Suppressor macrophage treated with lipopolysaccharide for 1 hour (primary cell): ENCODE measurements around the gene KDM6A.
"Not testable (repeated sequence)": the region's sequence is repeated elsewhere in the genome, so short reads cannot be mapped to it uniquely, and the experiment has no call there.

Experiments
- DNase-seq, 3 donors: peaks; one replicate each; pipeline ENCODE4 v3.0.0-alpha.2; 2020 to 2022

Gene KDM6A

DNA sequence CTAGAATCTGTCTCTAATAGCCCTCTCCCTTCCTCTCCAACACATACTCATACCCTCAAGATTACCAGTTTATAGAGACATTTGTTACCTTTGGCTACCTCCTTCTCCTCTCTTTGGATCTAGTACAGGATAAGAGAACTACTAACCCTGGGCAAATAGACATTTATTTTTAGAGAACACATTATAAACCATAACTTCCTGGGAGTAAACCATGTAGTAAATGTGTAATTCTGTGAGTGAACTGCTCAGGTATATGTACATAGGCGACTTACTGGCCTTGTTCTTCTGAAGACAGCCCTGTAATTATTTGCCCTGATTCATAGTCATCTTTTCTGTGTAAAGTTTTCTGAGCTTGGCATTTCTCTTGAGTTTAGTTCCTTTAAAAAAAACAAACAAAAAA is 94.2 kb downstream of the KDM6A start:
- DNase-seq, result no peak

DNA sequence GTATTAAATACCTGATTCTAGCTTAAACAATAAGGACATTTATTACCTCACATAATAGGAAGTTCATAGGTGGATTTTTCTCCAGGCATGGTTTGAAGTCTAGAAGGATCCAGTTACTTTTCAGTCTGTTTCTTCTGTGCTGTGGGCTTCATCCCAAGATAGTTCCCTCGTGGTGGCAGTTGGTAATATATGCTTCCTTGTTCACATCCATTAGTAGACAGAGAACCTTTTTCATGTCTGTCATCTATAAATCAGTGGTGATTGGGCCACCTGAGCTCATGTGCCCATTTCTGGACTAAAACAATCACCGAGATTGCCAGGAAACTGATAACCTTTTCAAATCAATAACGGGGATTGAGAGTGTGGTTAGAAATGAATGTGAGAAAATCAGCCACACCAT is 97.7 kb downstream of the KDM6A start:
- DNase-seq, result no peak

DNA sequence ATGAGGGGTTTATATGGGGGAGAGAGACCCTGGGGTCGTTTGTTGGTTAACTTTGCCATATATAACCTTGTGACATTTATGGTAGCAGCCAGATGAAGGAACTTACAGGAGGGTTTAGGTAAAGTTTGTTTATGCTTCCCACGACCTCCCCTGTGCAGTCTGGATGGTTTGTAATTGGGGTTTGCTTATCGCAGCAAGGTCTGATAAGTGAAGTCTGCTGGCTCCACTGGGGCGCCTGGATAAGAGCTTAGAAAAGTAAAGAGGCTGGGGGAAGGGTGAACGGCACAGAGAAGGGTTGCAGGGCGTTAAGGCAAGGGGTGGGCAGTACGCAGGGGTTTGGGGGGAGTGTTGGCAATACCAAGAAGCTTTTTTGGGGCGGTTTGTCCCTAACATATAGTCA is 98.7 kb downstream of the KDM6A start:
- DNase-seq, result no peak

DNA sequence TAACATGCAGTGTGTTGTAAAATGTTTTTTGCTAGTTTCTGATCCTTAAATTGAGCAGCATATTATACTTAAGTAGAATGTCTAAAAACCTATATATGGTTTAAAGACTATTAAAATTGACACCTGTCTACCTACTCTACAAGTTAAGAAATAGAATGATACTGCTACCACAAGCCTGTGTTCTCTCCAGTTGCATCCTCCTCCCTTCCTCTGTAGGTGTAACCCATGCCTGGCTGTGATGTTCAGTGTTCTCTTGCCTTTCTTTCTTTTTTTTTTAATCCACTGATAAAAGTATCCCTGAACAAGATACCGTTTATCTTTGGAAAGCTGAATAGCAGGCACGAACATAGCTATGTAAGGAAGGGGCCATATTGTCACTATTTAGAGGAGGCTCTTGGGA is 99.1 kb downstream of the KDM6A start:
- DNase-seq, result no peak

DNA sequence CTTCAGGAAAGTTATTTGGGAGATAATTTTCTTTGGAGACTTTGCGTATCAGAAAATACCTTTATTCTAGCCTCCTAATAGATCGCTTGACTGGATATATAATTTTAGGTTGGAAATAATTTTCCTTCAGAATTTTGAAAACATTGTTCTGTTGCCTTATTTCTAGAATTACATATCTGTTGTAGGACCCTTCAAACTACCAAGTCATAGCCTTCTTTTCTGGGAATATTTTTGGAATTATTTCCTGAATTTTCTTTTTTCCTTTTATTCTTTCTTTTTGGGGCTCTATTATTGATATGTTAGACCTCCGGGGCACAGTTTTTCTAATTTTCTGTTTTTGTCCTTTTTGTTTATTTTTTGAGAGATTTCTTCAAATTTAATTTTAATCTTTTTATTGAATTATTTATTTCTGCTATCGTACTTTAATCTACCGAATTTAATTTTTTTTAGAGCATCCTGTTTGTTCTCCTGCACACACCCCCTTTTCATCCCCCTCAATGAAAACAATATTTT is 100.5 kb downstream of the KDM6A start:
- no peak for DNase-seq

DNA sequence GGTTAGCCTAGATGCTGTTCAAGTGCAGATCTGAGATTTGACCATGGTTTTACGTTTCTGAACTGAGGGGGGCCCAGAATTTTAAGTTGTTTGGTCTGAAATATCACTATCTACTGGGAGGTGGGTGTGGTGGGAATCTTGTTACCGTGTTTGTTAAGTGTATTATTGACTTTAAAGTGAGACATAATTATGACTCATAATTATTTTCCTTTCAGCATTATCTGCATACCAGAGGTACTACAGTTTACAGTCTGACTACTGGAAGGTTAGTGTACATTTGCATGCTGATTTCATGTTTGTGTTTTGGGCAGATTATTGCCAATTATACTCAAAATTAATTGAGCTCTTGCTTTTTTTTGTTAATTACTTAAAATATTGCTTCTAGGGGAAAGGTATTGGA is 101.5 kb downstream of the KDM6A start:
- no peak for DNase-seq

DNA sequence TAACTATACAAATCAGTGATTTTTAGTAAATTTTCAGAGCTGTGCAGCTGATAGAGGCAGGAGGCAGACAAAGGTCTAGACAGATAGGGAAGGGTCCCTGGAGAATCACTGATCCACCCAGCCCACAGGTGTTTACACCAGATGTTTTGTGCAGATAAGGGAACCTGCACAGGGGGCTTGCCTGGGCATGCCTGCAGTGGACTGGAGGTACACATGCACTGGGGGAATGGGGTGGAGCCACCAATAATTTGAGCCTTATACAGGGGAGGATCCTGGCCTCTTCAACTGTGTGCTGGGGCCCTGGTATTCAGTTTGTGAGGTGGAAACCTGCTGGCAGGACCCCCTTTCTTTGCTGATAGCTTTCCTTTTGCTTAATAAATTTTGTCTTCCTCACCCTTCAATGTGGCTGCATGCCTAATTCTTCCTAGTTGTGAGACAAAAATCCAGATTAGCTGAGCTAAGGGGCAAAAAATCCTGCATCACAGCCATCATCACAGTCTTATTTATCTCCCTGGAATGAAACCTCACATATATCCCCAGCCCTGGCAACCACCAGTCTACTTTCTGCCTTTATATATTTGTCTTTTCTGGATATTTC is 102.8 kb downstream of the KDM6A start:
- DNase-seq, result no peak

DNA sequence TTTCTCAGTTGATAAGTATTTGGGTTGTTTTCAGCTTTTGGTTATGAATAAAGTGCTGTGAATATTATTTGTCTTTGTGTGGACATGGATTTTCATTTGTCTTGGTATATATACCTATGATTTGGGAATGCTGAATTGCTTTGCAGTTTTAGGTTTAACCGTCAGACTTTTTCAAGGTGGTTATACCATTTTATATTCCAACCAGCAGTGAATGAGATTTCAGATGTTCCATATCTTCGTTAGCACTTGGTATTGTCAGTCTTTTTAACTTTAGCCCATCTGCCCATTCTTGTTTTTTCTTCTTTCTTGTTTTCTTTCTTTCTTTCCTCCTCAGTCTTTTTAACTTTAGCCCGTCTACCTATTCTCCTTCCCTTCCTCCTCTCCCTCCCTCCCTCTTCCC is 106.0 kb downstream of the KDM6A start:
- DNase-seq, result no peak

DNA sequence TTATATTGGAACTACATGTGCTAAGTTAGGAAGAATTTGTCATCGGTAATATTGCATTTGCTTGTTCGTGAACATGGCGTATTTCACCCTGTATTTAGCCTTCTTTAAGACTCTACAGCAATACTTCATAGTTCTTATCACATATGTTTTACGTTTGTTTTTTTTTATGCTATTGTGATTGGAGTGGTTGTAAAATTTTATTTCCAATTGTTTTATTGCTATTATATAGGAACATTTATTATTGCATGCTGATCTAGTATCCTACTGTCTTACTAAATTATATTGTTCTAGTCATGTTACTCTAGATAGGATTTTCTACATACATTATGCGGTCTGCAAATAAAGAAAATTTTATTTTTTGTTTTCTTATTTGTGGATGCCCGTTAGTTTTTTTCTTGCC is 107.4 kb downstream of the KDM6A start:
- no peak for DNase-seq

DNA sequence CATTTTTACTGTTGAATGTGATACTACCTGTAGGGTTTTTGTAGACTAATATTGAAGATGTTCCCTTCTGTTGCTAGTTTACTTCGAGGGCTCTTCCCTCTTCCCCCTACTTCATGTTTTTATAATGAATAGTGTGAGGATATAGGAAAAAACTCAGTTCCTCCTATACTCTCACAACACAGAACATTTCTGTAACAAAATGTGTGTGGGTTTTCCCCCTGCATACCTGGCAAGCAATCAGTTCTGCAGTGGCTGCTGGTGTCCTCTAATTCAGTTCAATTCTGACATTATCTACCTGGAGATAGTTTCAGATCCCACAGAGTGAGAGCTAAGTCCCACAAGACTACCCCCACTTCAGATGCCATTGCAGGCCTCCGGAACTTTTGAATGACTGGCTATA is 107.9 kb downstream of the KDM6A start:
- no peak for DNase-seq

DNA sequence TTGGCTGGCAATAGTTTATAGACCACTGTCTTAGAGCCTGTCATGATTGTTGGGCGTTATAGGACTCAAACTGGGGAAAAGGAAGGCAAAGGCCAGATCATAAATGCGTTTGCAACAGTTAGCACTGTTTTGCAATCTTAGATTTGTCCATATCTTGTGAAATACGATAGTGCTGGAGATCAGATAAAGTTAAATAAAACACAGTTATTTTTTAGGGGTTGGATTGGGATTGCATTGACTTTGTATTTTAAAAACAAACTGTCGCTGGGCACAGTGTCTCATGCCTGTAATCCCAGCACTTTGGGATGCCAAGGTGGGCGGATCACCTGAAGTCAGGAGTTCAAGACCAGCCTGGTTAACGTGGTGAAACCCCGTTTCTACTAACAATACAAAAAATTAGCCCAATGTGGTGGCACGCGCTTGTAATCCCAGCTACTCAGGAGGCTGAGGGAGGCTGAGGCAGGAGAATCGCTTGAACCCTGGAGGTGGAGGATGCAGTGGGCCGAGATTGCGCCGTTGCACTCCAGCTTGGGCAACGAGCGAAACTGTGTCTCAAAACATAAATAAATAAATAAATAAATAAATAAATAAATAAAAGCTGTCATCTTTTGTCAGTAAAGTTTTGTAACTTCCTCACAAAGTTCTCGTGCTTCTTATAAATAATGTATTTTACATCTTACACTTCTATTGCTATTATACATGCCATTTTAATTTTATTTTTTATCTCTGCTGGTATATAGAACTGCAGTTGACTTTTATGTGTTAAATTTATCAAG is 117.2 kb downstream of the KDM6A start:
- DNase-seq, result peak in 1 of 3 donors; percentile 42

DNA sequence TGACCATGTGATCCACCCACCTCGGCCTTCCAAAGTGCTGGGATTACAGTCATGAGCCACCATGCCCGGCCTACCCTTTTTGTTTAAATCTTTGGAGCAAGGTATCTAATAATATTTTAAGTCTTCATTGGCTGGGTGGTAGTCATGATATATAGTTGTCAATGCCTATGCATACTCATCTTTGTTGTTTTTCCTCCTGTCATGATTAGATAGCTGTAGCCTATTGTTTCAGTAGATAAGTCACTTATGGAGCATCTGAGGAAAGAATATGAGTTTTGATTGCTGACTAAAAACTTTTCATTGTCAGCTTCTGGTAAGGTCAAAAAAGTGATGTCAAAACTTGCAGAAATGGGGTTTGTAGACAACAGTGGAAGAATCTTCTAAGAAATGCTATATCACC is 119.8 kb downstream of the KDM6A start:
- no peak for DNase-seq

DNA sequence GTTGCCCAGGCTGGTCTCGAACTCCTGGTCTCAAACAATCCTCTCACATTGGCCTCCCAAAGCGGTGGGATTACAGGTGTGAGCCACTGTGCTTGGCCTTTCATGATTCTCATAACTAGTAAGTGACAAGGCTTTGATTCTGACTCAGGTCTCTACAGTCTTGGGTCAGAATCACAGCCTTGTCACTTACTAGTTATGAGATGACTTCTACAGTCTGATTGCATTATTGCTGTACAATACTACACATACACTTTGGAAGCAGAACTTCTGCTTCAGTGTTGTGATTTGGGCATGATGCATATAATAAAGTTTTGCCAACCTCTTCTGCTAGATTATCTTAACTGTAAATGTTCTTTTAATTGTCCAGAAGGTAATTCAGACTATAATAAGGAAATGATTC is 123.3 kb downstream of the KDM6A start:
- peak in 1 of 3 donors; percentile 32 for DNase-seq

DNA sequence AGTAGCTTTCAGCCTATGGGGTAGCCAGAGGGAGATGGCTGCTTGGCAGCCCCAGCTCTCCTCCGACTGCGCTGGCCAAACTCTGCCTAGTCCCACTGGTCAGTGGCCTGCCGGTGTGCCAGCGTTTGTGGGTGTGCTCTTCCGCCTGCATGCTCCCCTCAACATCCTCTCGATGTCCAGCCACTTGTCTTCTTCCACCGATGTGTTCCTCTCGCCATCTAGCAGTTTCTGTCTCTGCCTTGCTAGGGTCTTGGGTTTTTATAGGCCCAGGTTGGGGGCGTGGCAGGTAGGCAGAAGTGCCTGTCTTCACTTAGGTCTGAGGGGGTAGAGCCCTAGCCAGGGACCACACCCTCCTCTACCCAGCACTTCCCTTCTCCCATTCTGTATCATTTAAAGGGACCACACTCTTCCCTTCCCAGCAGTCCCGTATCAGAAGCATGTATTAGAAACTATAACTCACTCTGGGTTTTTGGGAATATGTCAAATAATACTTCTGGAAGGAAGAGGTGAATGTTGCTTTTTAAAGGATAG is 124.4 kb downstream of the KDM6A start:
- DNase-seq, result no peak

DNA sequence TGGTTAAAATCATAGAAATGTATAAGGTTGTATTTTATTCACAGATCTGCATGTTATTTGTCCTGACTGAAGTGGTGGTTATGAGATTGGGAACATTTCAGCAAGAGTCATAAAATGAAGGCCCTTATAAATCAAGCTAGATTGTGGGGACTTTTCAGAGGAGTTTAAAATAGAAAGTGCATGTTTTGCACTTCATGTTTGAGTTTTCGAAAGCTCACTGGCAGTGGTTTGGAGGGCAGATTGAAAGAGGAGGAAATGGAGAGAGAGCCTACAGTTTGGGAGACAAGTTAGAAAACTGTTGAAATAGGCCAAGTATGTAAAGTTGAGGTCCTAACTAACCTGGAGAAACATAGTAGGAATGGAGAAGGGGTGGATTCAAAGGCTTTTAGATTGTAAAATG is 124.9 kb downstream of the KDM6A start:
- peak in 1 of 3 donors; percentile 32 for DNase-seq

DNA sequence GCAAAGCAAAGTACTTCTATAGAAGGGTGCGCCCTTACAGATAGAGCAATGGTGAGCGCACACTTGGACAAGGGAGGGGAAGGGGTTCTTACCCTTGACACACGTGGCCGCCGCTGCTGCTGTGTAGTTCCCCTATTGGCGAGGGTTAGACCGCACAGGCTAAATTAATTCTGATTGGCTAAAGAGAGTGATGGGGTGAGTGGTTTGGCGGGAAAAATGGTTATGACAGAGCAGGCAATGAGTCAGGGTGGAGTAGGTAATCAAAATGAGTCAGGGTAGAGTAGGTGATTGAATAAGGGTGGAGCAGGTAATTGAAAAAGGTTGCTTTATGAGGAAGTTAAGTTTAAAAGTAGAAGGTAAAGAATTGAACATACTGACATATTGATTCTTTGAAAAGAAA is 126.2 kb downstream of the KDM6A start:
- not testable (repeated sequence) for DNase-seq

DNA sequence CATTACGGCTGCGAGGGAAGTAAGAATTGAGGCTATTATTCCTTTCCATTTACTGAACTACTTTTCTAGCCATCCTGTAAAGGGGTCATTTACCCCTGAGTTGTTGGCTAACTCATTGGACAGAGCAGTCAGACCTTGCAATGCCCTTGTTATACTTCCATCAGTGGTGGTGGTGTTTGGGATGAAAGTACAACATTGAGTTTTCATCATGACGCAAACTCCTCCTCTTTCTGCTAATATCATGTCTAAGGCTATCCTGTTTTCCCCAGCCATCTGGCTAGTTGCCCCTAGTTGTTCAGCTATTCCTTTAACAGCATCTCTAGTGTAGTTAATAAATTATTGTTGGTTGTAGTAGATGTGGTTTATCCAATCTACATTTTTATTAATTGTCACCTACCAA is 126.9 kb downstream of the KDM6A start:
- DNase-seq, result not testable (repeated sequence)

DNA sequence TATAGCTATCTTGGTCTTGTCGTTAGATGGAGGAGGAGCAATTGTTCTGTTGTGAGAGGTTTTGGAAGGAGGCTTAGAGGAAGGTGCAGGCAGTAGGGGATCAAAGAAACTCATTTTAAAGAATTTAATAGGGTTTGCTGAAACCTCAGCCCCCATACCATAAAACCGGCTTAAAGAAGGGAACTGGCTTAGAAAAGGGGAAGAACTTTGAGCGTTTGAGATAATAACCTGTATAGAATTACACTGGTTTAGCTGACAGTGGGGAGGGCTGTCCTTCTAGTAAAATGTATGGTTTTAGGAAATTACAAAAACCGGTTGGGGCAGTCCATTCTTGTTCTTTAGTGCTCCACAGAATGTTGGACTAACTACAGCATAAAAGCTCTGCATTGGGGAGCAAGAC is 128.1 kb downstream of the KDM6A start:
- no peak for DNase-seq

DNA sequence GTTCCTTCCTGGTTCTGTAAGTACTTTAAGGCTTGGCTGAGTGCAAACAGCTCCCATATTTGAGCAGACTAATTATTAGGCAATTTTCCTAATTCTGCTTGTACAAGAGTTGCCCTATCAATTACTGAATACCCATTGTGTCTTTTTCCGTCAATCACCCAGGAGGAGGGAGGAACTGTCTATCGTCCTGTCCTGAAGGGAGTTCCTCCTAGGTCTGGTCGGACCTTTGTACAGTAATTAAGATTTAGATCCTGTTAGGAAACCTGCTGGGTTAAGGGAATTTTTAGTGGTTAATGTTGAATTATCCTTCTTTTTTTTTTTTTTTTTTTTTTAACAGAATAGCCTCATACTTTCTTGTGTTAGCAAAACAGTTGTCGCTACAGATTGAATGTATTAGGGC is 130.1 kb downstream of the KDM6A start:
- no peak for DNase-seq

DNA sequence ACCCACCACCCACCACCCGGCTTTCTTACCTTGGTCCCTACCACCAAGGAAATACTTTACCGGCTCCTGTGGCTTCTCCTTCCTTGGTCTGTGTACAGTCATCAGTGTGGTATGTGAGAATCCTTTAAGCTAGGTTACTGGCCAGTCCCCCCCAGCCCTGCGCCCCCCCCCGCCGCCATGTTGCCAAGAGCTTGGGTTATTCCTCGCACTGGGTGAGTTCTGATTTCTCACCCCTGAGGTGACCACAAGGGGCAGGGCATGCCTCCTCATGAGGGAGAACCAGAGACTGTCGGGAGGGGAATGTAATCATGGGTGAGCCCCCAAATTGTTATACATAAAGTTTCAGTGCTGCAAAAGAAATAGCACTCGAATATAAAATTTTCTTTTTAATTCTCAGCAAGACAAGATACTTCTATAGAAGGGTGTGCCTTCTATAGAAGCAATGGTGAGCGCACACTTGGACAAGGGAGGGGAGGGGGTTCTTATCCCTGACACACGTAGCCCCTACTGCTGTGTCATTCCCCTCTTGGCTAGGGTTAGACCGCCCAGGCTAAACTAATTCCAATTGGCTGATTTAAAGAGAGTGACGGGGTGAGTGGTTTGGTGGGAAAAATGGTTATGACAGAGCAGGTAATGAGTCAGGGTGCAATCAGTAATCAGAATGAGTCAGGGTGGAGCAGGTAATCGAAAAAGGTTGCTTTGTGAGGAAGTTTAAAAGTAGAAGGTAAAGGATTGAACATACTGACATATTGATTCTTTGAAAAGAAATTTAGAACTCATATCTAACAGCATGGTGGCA is 133.2 kb downstream of the KDM6A start:
- DNase-seq, result no peak

DNA sequence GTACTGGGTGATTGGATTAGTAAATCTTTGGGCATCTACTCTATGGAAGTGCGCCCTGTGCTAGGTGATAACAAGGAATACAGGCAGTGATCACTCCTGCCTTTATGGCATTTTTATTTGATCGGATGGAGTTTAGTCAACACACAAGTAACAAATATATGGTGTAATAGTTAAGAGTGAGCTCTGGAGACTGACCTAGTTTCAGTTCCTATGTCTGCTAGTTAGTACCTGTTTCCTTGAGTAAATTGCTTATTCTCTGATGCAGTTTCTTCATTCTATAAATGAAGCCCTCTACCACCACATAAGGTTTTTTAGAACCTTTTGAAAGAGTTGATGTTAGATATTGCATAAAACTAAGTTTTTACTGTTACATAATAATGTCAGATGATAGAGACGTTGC is 134.6 kb downstream of the KDM6A start:
- peak in 1 of 3 donors; percentile 21 for DNase-seq

DNA sequence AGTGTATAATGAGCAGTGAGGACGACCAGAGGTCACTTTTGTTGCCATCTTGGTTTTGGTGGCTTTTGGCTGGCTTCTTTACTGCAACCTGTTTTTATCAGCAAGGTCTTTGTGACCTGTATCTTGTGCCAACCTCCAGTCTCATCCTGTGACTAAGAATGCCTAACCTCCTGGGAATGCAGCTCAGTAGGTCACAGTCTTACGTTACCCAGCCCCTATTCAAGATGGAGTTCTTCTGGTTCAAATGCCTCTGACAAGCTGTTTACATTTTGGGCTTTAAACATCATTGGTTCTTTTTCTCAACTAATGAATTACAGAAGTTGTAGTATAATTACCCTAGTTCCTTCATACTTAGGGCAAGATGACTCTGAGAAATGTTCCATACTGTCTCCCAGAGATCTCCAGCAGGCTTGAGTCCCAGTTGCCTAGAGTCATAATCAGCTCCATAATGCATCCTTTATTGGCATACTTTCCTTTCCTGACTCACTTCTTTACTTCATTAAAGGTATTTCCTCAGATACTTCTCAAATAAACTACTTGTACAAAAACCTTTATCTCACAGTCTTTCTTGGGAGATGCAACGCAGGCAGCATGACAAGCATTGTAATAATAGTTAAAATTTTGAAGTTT is 136.5 kb downstream of the KDM6A start:
- no peak for DNase-seq

DNA sequence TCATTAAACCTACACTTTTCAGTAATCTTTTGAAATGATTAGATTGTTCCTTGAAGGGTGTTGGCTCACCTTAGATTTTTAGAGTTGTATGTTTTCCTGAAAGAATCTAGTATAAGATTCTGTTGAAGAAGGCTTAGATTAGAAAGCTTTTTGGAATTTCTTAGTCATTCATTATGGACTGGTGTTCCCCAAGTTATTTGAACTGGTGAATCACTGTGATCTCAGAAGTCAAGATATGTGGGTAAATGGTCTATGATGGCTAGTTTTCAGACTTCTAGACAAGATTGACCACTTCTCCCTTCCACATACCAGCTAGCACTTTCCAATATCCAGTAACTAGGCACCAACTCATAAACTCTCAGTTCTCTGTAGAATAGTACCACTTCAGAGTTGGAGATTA is 138.1 kb downstream of the KDM6A start:
- DNase-seq, result peak in 2 of 3 donors; percentile 20 to 53
